Tibial artery (tissue), 4 donors: ENCODE results near the gene RASA3.

ENCODE experiments used
- DNase-seq, 2 donors: peaks; one replicate each; pipeline ENCODE4 v3.0.0-alpha.2; 2019
- H3K27ac ChIP-seq, 2 donors: fragments of 200-600 bp; sonication (generic) in 1 of 2; 1 replicate in 1 of 2; 2 replicates in 1 of 2; pipeline ENCODE4 v1.5.1; 2018 to 2019; ENCODE audit warnings: mild to moderate bottlenecking in 1 of 2
- H3K27me3 ChIP-seq, 2 donors: fragments of 200-600 bp; sonication (generic) in 1 of 2; one replicate each; pipeline versions ENCODE4 v1.5.1 to v1.6.0; 2016 to 2019
- H3K36me3 ChIP-seq, 3 donors: fragments of 200-600 bp; sonication (generic) in 2 of 3; one replicate each; pipeline ENCODE4 v1.5.1; 2016 to 2019; ENCODE audit warnings: mild to moderate bottlenecking in 2 of 3
- H3K4me1 ChIP-seq, 4 donors: fragments of 200-600 bp; sonication (generic) in 2 of 4; 1 replicate in 3 of 4; 2 replicates in 1 of 4; pipeline ENCODE4 v1.5.1; 2016 to 2019
- H3K4me3 ChIP-seq, 2 donors: fragments of 200-600 bp; sonication (generic) in 1 of 2; 1 replicate in 1 of 2; 2 replicates in 1 of 2; pipeline ENCODE4 v1.5.1; 2018 to 2019; ENCODE audit warnings: mild to moderate bottlenecking in 2 of 2
- H3K9me3 ChIP-seq, 3 donors: fragments of 200-600 bp; sonication (generic) in 1 of 3; one replicate each; pipeline ENCODE4 v1.5.1; 2016 to 2019
- CTCF ChIP-seq, 2 experiments: fragments of 200-600 bp in 1 of 2; fragments of 450-650 bp in 1 of 2; IDR thresholded peaks; one replicate each; pipeline ENCODE4 v1.5.1; 2017 to 2019; ENCODE audit warnings: antibody characterized with exemption in 2 of 2, mild to moderate bottlenecking in 1 of 2, moderate library complexity in 1 of 2
- intact Hi-C: fragments of 100-400 bp; cut with DNase I; formaldehyde crosslinking; loops from one replicate; pipeline ENCODE4 v1.15.0; 2023; ENCODE audit warnings: low total_unique reads

RASA3 gene

GRCh38 chr13:113964251-113964995, 168.0 kb downstream of the RASA3 start:
- intact Hi-C loops, result no loop called here
- DNase-seq, result no peak

DNA sequence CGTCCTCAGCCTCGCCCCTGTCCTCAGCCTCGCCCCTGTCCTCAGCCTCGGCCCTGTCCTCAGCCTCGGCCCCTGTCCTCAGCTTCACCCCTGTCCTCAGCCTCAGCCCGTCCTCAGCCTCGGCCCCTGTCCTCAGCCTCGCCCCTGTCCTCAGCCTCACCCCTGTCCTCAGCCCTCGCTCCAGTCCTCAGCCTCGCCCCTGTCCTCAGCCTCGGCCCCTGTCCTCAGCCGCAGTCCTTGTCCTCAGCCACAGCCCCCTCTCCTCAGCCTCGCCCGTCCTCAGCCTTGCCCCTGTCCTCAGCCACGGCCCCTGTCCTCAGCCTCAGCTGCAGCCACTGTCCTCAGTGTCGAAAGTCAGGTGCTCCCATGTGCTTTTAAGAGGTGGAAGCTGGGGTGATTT, 169.0 kb downstream of the RASA3 start:
- H3K4me1 ChIP-seq, result no peaks in the 10 kb centered on the region
- H3K36me3 ChIP-seq, result peaks cover 0 to 5% (median 0%) of the 10 kb centered on the region in 3 donors
- H3K9me3 ChIP-seq, result no peaks in the 10 kb centered on the region
- no peak overlapping the region for H3K4me3 ChIP-seq
- no peak for TF ChIP-seq CTCF (IDR thresholded peaks at IDR 0.05)
- intact Hi-C loops, result no loop called here
- no peak overlapping the region for H3K27ac ChIP-seq
- H3K27me3 ChIP-seq, result no peaks in the 10 kb centered on the region
- DNase-seq, result no peak

More at GRCh38 chr13:113964251-113964995, 168.0 kb downstream of the RASA3 start:
- Histone ChIP-seq H3K36me3 (peaks cover 0 to 5% (median 0%) of the 10 kb centered on the region in 3 donors), H3K27me3 (no peaks in the 10 kb centered on the region), H3K4me3 (no peak overlapping the region), H3K4me1 (no peaks in the 10 kb centered on the region), H3K9me3 (no peaks in the 10 kb centered on the region), H3K27ac (no peak overlapping the region)
- TF ChIP-seq CTCF (IDR thresholded peaks at IDR 0.05), result no peak

GRCh38 chr13:113962975-113963374, 169.4 kb downstream of the RASA3 start:
- H3K27me3 ChIP-seq, result no peaks in the 10 kb centered on the region
- no peaks in the 10 kb centered on the region for H3K9me3 ChIP-seq
- H3K27ac ChIP-seq, result no peak overlapping the region
- peaks cover 0 to 5% (median 0%) of the 10 kb centered on the region in 3 donors for H3K36me3 ChIP-seq
- intact Hi-C loops, result no loop called here
- H3K4me3 ChIP-seq, result no peak overlapping the region
- no peaks in the 10 kb centered on the region for H3K4me1 ChIP-seq
- TF ChIP-seq CTCF (IDR thresholded peaks at IDR 0.05), result no peak
- no peak for DNase-seq

DNA sequence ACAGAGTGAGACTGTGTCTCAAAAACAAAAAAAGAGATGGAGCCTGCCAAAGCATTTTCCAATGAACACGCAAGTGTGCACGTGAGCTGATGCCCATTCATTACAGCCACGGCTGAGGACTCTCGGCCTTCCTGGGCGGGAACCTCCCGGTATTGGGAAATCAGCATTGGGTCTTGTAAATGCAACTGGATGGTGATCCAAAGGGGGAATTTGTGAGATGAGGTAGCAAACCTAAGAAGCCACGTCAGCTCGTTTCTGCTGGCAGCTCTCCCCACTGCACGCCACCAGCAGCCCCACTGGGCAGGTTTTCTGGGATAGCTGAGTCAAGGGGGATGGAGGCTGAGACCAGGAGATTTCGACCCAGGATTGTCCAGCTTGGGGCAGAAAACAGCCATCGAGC, 170.0 kb downstream of the RASA3 start:
- H3K36me3 ChIP-seq, result peaks cover 0 to 5% (median 0%) of the 10 kb centered on the region in 3 donors
- no peak for TF ChIP-seq CTCF (IDR thresholded peaks at IDR 0.05)
- H3K4me3 ChIP-seq, result no peak overlapping the region
- intact Hi-C loops, result no loop called here
- no peaks in the 10 kb centered on the region for H3K9me3 ChIP-seq
- no peak overlapping the region for H3K27ac ChIP-seq
- DNase-seq, result no peak
- no peaks in the 10 kb centered on the region for H3K27me3 ChIP-seq
- H3K4me1 ChIP-seq, result no peaks in the 10 kb centered on the region

DNA sequence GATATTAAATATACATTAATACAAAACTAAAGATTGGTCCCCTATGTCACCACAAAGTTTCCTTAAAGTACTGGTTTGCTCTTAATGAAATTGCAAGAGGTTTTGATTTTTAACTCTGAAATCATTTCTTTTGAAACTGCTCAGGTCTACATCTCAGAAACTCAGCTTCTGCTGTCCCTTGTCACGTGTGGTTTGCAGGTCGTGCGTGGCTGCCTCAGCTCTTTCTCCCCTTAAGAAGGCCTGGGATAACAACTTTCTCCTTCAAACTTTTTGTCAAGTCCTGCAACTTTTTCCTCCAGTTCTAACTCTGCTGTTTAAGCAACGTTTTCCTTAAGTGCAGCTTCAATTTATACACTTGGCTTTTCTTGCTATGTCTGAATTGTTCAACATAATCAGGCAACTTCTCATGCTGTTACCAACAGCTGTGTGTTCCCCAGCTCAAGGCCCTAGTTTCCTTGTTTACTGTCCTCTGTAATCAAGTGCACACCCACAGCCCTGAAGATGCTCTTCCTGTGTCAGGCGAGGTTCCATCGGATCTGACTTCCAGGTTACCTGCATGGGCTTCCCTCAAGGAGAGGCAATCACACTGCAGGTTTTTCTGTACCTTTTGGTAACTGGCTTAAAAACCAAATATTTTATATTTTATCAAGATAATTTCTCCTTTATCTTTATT, 172.0 kb downstream of the RASA3 start:
- H3K36me3 ChIP-seq, result peaks cover 0 to 7% (median 0%) of the 10 kb centered on the region in 3 donors
- no peak overlapping the region for H3K4me3 ChIP-seq
- DNase-seq, result no peak
- H3K9me3 ChIP-seq, result no peaks in the 10 kb centered on the region
- no peak overlapping the region for H3K27ac ChIP-seq
- no peaks in the 10 kb centered on the region for H3K27me3 ChIP-seq
- TF ChIP-seq CTCF (IDR thresholded peaks at IDR 0.05), result no peak
- intact Hi-C loops, result no loop called here
- H3K4me1 ChIP-seq, result no peaks in the 10 kb centered on the region
